HepG2 (cell line): ENCODE results near the gene COLEC12. TPM values are rescaled to one million over a fixed set of nuclear protein-coding genes. Genes with fewer than 3 reads are reported as not detected.

ENCODE experiments used
- ATAC-seq: fragments of 200-7000 bp; cut with Tn5 transposase; 3 replicates; pipeline ENCODE4 v1.9.1; 2020; ENCODE audit warnings: mild to moderate bottlenecking, moderate library complexity
- BruUV-seq: library from RNA; stranded (reverse); fragments of 400-500 nt; replicated peaks from 2 replicates; lab custom pipeline; 2021; lab: Mats Ljungman, UMichigan
- CTCF ChIA-PET: fragments of 300-600 bp; formaldehyde crosslinking; extraction: SDS; loops from one replicate; lab custom pipeline; 2021; ENCODE audit warnings: low total read pairs, inconsistent platforms, low intra/inter-chr PET ratio; lab: Yijun Ruan, JAX
- POLR2A ChIA-PET: fragments of 350-600 bp; sonication (Branson Sonifier 250); formaldehyde crosslinking; loops from one replicate; lab custom pipeline; 2020; ENCODE audit warnings: antibody characterized with exemption, inconsistent platforms; lab: Yijun Ruan, JAX
- DNase-seq: peaks from one replicate; pipeline ENCODE4 v3.0.0-alpha.2; 2015; ENCODE audit warnings: low spot score
- FAIRE-seq: peaks from 3 replicates; lab custom pipeline; 2011; peaks lifted over from hg19 to GRCh38; lab: Jason Lieb, UNC
- H2AFZ ChIP-seq: one replicate; pipeline ENCODE4 v1.6.1; 2011; ENCODE audit warnings: low read length, inconsistent platforms
- H3K27ac ChIP-seq: fragments of 300-600 bp; 3 replicates; pipeline ENCODE4 v1.8.0; 2011; ENCODE audit warnings: mixed run types, mild to moderate bottlenecking, mixed read lengths, low read length, inconsistent platforms; ENCODE audit not compliant: insufficient read depth; ENCODE audit errors: extremely low read length
- H3K27me3 ChIP-seq, 2 experiments: fragments of 200-600 bp in 1 of 2; 2 replicates in 1 of 2; 3 replicates in 1 of 2; pipeline versions ENCODE4 v1.6.0 to v1.8.0; 2011; ENCODE audit warnings: low read length in 2 of 2, mild to moderate bottlenecking in 2 of 2, moderate library complexity in 2 of 2, inconsistent platforms in 1 of 2; ENCODE audit not compliant: insufficient read depth in 2 of 2, control insufficient read depth in 1 of 2
- H3K36me3 ChIP-seq, 2 experiments: fragments of 200-600 bp in 1 of 2; replicated peaks in 1 of 2; 2 replicates in 1 of 2; 3 replicates in 1 of 2; pipeline versions ENCODE4 v1.5.1 to v1.8.0; 2011; ENCODE audit warnings: low read length in 2 of 2, inconsistent platforms in 1 of 2; ENCODE audit not compliant: insufficient read depth in 2 of 2, control insufficient read depth in 1 of 2
- H3K4me1 ChIP-seq: 2 replicates; pipeline ENCODE4 v1.5.1; 2012; ENCODE audit warnings: low read length, inconsistent platforms; ENCODE audit not compliant: insufficient read depth
- H3K4me2 ChIP-seq: 2 replicates; pipeline ENCODE4 v1.6.0; 2011; ENCODE audit warnings: low read depth, low read length, inconsistent platforms
- H3K4me3 ChIP-seq, 3 experiments: fragments of 200-600 bp in 1 of 3; sonication (generic), shearing (Covaris generic) in 1 of 3; replicated peaks in 1 of 3; 2 replicates each; pipeline ENCODE4 v1.5.1; 2011 to 2016; ENCODE audit warnings: low read length in 3 of 3, inconsistent platforms in 2 of 3, low read depth in 2 of 3, mild to moderate bottlenecking in 2 of 3, control low read depth in 1 of 3, mixed read lengths in 1 of 3; ENCODE audit not compliant: insufficient read depth in 1 of 3
- H3K79me2 ChIP-seq: one replicate; pipeline ENCODE4 v1.6.1; 2011; ENCODE audit warnings: low read length, inconsistent platforms; ENCODE audit not compliant: insufficient read depth
- H3K9ac ChIP-seq: 2 replicates; pipeline ENCODE4 v1.6.0; 2011; ENCODE audit warnings: mild to moderate bottlenecking, low read depth, low read length, inconsistent platforms; ENCODE audit not compliant: insufficient read depth
- H3K9me3 ChIP-seq: 2 replicates; pipeline ENCODE4 v1.5.1; 2012; ENCODE audit warnings: mild to moderate bottlenecking, low read length
- H4K20me1 ChIP-seq: 2 replicates; pipeline ENCODE4 v1.6.0; 2011; ENCODE audit warnings: inconsistent platforms, mild to moderate bottlenecking, low read length, moderate library complexity; ENCODE audit not compliant: insufficient read depth
- CBX1 ChIP-seq: IDR thresholded peaks from one replicate; pipeline ENCODE4 v1.6.1; 2016; ENCODE audit warnings: antibody characterized with exemption, low read depth
- CENPT ChIP-seq: sonication (generic); formaldehyde crosslinking; IDR thresholded peaks from 2 replicates; pipeline ENCODE4 v1.8.0; 2022; ENCODE audit warnings: low read depth, mild to moderate bottlenecking, moderate library complexity, missing genetic modification reagents
- CTCF ChIP-seq: sonication (generic); formaldehyde crosslinking; IDR thresholded peaks from 2 replicates; pipeline ENCODE4 v1.5.0; 2020; ENCODE audit warnings: mild to moderate bottlenecking, missing genetic modification reagents, moderate library complexity
- FOXP1 ChIP-seq, 2 experiments: fragments of 450-650 bp in 1 of 2; IDR thresholded peaks; 2 replicates each; pipeline ENCODE4 v1.6.1; 2017 to 2018; ENCODE audit warnings: antibody characterized with exemption in 1 of 2
- GTF3A ChIP-seq: sonication (generic); formaldehyde crosslinking; conservative IDR thresholded peaks from 2 replicates; pipeline ENCODE4 v1.4.0; 2020; ENCODE audit warnings: mild to moderate bottlenecking, missing genetic modification reagents
- HMG20B ChIP-seq: conservative IDR thresholded peaks from 2 replicates; pipeline ENCODE4 v1.6.1; 2016; ENCODE audit warnings: missing genetic modification reagents, missing compliant biosample characterization
- MYC ChIP-seq: sonication (generic); formaldehyde crosslinking; IDR thresholded peaks from 2 replicates; pipeline ENCODE4 v1.9.0; 2021; ENCODE audit warnings: missing genetic modification reagents, borderline replicate concordance
- NFE2L1 ChIP-seq: sonication (generic); formaldehyde crosslinking; IDR thresholded peaks from 2 replicates; pipeline ENCODE4 v1.4.0; 2020; ENCODE audit warnings: missing genetic modification reagents, mild to moderate bottlenecking, borderline replicate concordance
- NFRKB ChIP-seq: fragments of 450-650 bp; IDR thresholded peaks from 2 replicates; pipeline ENCODE4 v1.6.1; 2017
- NR2F6 ChIP-seq, 2 experiments: IDR thresholded peaks; 2 replicates each; pipeline ENCODE4 v1.6.1; 2016; ENCODE audit warnings: antibody characterized with exemption in 1 of 2, mild to moderate bottlenecking in 1 of 2
- SIN3A ChIP-seq: IDR thresholded peaks from 2 replicates; pipeline ENCODE4 v1.6.1; 2011; ENCODE audit warnings: low read depth, mild to moderate bottlenecking, control low read depth, low read length, borderline replicate concordance
- SMYD3 ChIP-seq: sonication (generic); formaldehyde crosslinking; IDR thresholded peaks from 2 replicates; pipeline ENCODE4 v1.8.1; 2023; ENCODE audit warnings: mild to moderate bottlenecking, missing genetic modification reagents
- TOE1 ChIP-seq: sonication (generic); formaldehyde crosslinking; IDR thresholded peaks from 2 replicates; pipeline ENCODE4 v1.4.0; 2020; ENCODE audit warnings: mild to moderate bottlenecking, missing genetic modification reagents
- ZBTB3 ChIP-seq: sonication (generic); formaldehyde crosslinking; IDR thresholded peaks from 2 replicates; pipeline ENCODE4 v1.4.0; 2020; ENCODE audit warnings: low read depth, mild to moderate bottlenecking, moderate library complexity, missing genetic modification reagents, borderline replicate concordance
- ZFP62 ChIP-seq: sonication (generic); formaldehyde crosslinking; IDR thresholded peaks from 2 replicates; pipeline ENCODE4 v1.4.0; 2020; ENCODE audit warnings: missing genetic modification reagents
- ZFP90 ChIP-seq: sonication (generic); formaldehyde crosslinking; IDR thresholded peaks from 2 replicates; pipeline ENCODE4 v1.8.0; 2022; ENCODE audit warnings: missing genetic modification reagents, mild to moderate bottlenecking, inconsistent platforms, borderline replicate concordance
- ZNF12 ChIP-seq: sonication (generic); formaldehyde crosslinking; IDR thresholded peaks from 2 replicates; pipeline ENCODE4 v1.5.0; 2020; ENCODE audit warnings: missing genetic modification reagents
- ZNF510 ChIP-seq: sonication (generic); formaldehyde crosslinking; IDR thresholded peaks from 2 replicates; pipeline ENCODE4 v1.4.0; 2020; ENCODE audit warnings: low read depth, mild to moderate bottlenecking, missing genetic modification reagents
- in situ Hi-C: cut with HindIII; loops from 2 replicates; pipeline ENCODE4 v1.10.0; 2017; ENCODE audit warnings: low pct_unique_long_range_greater_than_20kb; ENCODE audit not compliant: extremely low pct_ligation_motif_present
- intact Hi-C: fragments of 100-400 bp; cut with micrococcal nuclease; formaldehyde crosslinking; loops from one replicate; pipeline ENCODE4 v1.10.0; 2022; ENCODE audit not compliant: unreplicated experiment
- polyA plus RNA-seq, 8 experiments: library from polyadenylated mRNA; depleted of rRNA in 3 of 8; stranded (reverse) in 7 of 8; unstranded in 1 of 8; fragments of >200 nt; fragmentation: Illumina TruSeq in 4 of 8; extraction: Trizol in 4 of 8; gene quantifications; 2 replicates each; pipeline versions ENCODE4 v1.2.1 to v1.2.3, GENCODE V29; 2011 to 2016; ENCODE audit warnings: low read depth in 4 of 8, missing spikeins in 1 of 8, mixed read lengths in 1 of 8; ENCODE audit not compliant: insufficient read depth in 1 of 8
- total RNA-seq, 5 experiments: library from RNA; depleted of rRNA; stranded (reverse); fragments of >200 nt; fragmentation: Illumina TruSeq; extraction: Trizol; gene quantifications; 2 replicates each; pipeline ENCODE4 v1.2.3, GENCODE V29; 2016; ENCODE audit warnings: low read depth in 1 of 5
- TF ChIP-seq, protein P1 (sequence below): sonication (generic); formaldehyde crosslinking; IDR thresholded peaks from 2 replicates; pipeline ENCODE4 v1.4.0; 2020; ENCODE audit warnings: missing genetic modification reagents

COLEC12 gene
- total and polyA plus RNA-seq, 2 of the 13 experiments (the other 11 are each of a cell fraction or from before 2014, with no cell fraction given) = 0.02 to 0.11 TPM

DNA sequence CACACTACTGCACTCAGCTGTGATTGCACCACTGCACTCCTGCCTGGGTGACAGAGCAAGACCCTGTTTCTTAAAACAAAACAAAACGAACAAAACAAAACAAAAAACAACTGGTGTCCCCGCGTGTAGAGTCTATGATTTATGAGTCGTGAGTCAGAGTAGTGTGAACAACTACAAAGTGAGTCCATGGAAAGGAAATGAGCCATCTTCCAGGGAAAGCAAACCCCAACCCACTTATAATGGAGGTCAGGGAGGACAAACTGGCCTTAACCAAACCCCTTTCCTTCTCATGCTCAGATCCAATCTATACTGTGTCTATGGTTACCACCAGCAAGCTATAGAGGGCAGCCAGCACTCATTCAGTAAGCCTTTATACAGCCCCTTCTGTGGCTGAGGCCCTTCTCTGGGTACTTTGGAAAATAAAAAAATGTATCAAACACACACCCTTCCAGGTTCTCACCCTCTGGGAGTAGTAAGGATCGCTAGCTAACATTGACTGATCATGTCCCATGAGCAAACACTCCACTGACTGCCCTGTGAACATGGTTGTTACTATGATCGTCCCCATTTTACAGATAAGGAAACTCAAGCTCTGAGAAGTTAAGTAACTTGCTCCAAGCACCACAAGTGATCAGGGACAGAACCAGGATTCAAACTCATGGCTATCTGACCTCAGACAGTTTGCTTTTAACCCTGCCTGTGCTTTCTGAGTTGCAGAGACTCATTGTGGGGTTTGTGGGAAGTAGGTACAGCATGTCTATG, 24.7 kb upstream of the COLEC12 start (continued):
- 0 out of 2 replicates have a peak, but pooled peaks have one; percentile 24 for TF ChIP-seq CTCF (CRISPR knock-in tag)
- no peak for TF ChIP-seq NR2F6 (IDR thresholded peaks at IDR 0.05)
- no peak for TF ChIP-seq NR2F6 (CRISPR knock-in tag; IDR thresholded peaks at IDR 0.05)
- no peak for TF ChIP-seq TOE1 (CRISPR knock-in tag)
- TF ChIP-seq ZNF510 (CRISPR knock-in tag) = no peak
- no peak for TF ChIP-seq ZBTB3

DNA sequence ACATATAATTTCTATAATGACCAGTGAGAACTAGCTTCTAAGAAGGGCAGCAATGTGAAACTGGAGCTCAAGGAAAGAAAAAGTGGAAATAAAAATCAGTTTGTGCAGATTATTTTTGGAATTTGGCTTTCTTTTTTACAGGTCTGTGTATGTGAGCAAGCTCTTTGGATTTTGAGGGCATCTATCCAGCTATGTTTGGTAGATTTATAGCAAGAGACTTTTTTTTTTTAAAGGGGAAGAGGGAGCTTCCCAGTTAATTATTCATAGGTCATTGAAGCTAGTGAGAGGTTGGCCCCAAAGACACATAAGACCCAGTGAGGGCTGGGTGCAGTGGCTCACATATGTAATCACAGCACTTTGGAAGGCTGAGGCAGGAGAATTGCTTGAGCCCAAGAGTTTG, 24.0 kb upstream of the COLEC12 start:
- Histone ChIP-seq H2AFZ (no peak overlapping the region), H3K4me1 (peaks cover 11% of the 10 kb centered on the region), H3K4me3 (no peak overlapping the region), H3K79me2 (no peaks in the 10 kb centered on the region), H3K9ac (no peak overlapping the region), H3K4me2 (no peak overlapping the region), H4K20me1 (no peaks in the 10 kb centered on the region), H3K27me3 (no peaks in the 10 kb centered on the region), H3K36me3 (no peaks in the 10 kb centered on the region), H3K9me3 (no peaks in the 10 kb centered on the region), H3K27ac (no peak overlapping the region)
- ATAC-seq (no peak), DNase-seq (no peak), FAIRE-seq (no peak)
- CTCF ChIA-PET = no interaction called here
- in situ Hi-C loops = no loop called here
- intact Hi-C loops = no loop called here
- TF ChIP-seq MYC (CRISPR knock-in tag) (no peak), CENPT (CRISPR knock-in tag) (no peak), NFRKB (no peak), ZFP62 (CRISPR knock-in tag) (no peak), FOXP1 (IDR thresholded peaks at IDR 0.05) (no peak), FOXP1 (CRISPR knock-in tag; IDR thresholded peaks at IDR 0.05) (no peak), CBX1 (no peak), NFE2L1 (no peak), SIN3A (no peak), GTF3A (no peak), HMG20B (CRISPR knock-in tag) (no peak), ZNF12 (no peak), SMYD3 (CRISPR knock-in tag) (no peak), ZFP90 (no peak)
- TF ChIP-seq, protein P1, sequence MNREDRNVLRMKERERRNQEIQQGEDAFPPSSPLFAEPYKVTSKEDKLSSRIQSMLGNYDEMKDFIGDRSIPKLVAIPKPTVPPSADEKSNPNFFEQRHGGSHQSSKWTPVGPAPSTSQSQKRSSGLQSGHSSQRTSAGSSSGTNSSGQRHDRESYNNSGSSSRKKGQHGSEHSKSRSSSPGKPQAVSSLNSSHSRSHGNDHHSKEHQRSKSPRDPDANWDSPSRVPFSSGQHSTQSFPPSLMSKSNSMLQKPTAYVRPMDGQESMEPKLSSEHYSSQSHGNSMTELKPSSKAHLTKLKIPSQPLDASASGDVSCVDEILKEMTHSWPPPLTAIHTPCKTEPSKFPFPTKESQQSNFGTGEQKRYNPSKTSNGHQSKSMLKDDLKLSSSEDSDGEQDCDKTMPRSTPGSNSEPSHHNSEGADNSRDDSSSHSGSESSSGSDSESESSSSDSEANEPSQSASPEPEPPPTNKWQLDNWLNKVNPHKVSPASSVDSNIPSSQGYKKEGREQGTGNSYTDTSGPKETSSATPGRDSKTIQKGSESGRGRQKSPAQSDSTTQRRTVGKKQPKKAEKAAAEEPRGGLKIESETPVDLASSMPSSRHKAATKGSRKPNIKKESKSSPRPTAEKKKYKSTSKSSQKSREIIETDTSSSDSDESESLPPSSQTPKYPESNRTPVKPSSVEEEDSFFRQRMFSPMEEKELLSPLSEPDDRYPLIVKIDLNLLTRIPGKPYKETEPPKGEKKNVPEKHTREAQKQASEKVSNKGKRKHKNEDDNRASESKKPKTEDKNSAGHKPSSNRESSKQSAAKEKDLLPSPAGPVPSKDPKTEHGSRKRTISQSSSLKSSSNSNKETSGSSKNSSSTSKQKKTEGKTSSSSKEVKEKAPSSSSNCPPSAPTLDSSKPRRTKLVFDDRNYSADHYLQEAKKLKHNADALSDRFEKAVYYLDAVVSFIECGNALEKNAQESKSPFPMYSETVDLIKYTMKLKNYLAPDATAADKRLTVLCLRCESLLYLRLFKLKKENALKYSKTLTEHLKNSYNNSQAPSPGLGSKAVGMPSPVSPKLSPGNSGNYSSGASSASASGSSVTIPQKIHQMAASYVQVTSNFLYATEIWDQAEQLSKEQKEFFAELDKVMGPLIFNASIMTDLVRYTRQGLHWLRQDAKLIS (CRISPR knock-in tag) = no peak
- no TSS peak for BruUV-seq
- POLR2A ChIA-PET = no interaction called here
